GM12872 (cell line): ENCODE measurements around the gene DEGS2.
A peak's percentile ranks its signal among the peaks of the same experiment; 100 is the strongest.

Source experiments
- TF ChIP-seq, protein P1 (sequence below): IDR thresholded peaks from 3 replicates; pipeline ENCODE4 v1.5.1; 2011; ENCODE audit warnings: low read depth, mild to moderate bottlenecking, low read length, moderate library complexity; ENCODE audit not compliant: insufficient read depth

DEGS2 gene

DNA sequence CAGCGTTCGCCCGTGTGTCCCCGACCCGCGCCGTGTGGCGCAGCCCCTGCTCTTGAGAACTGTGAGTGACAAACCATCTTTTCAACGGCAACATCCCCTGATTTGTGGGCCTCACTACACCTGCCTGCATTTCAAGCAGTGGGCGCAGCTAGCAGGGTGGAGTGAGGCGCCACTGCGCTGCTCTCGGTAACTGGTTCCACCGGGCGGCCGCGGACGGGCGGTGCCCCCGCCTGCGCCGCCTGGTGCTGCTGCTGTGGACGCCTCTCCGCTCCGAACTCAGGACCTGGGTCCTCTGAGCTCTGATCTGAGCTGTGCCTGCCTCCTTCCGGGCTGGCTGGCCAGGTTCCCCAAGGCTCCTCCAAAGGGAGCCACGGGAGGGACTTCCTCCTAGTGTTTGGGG, 5.9 kb upstream of the DEGS2 start:
- TF ChIP-seq, protein P1, sequence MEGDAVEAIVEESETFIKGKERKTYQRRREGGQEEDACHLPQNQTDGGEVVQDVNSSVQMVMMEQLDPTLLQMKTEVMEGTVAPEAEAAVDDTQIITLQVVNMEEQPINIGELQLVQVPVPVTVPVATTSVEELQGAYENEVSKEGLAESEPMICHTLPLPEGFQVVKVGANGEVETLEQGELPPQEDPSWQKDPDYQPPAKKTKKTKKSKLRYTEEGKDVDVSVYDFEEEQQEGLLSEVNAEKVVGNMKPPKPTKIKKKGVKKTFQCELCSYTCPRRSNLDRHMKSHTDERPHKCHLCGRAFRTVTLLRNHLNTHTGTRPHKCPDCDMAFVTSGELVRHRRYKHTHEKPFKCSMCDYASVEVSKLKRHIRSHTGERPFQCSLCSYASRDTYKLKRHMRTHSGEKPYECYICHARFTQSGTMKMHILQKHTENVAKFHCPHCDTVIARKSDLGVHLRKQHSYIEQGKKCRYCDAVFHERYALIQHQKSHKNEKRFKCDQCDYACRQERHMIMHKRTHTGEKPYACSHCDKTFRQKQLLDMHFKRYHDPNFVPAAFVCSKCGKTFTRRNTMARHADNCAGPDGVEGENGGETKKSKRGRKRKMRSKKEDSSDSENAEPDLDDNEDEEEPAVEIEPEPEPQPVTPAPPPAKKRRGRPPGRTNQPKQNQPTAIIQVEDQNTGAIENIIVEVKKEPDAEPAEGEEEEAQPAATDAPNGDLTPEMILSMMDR, result no peak

DNA sequence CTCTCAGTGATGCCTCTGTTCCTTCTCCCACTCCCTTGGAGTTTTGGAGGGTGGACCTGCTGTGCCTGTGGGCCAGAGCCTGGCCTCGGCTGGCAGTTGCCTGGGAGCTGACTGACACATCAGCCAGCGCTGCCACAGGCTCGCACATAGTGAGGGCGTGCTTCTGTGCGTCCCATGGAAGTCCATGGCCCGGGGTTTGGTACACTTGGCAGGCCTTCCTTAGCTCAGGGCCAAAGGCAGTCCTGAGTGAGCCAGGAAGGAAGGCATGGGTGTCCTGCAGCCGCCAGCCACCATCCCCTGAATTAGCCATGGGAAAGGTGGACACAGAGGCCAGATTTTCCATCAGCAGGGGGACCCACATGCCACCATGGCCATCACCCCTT, 1.1 kb upstream of the DEGS2 start:
- TF ChIP-seq, protein P1, result no peak

- TF ChIP-seq, protein P1, result no peak
Measured at GRCh38 chr14:100159865-100160533, 554 bp upstream of the DEGS2 start.

DNA sequence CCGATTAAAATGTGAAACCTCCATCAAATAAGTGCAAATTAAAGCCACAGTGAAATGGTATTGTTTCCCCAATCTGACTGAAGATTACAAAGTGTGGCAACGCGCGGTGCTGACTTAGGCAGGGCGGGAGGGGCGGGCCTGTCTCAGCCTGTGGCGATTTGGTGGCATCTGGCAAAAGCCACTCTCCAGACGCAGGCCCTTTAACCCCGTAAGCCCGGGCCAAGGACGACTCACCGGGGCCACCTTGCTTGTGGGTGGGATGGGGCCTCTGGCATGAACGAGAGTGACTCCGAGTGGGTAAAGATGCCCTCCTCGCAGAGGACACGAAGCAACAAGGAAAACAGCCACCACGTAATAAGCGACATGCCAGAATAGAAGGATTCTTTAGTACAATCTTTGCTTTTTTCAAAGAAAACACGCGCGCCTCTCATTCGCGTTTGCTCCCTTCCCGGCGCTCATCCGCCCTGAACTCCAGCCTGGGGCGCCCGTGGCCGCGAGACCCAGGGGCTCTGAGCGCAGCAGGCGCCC, 815 bp downstream of the DEGS2 start:
- TF ChIP-seq, protein P1, result no peak

- TF ChIP-seq, protein P1, result no peak
Measured at GRCh38 chr14:100156776-100157175, 2.7 kb downstream of the DEGS2 start.

GRCh38 chr14:100155756-100156616, 3.5 kb downstream of the DEGS2 start:
- TF ChIP-seq, protein P1, result no peak

GRCh38 chr14:100155049-100155621, 4.3 kb downstream of the DEGS2 start:
- TF ChIP-seq, protein P1, result peak; percentile 75
